Measurements from ENCODE around the gene SRP68.

- no peak for TF ChIP-seq CTCF (conservative IDR thresholded peaks at IDR 0.05 in 1 of 2, IDR thresholded peaks at IDR 0.05 in 1 of 2; ENCODE audit: low read depth in 1 of 2, low read length in 2 of 2)
- TF ChIP-seq EZH2 (IDR thresholded peaks at IDR 0.05; ENCODE audit: low read length, missing control alignments): no peak
Measured at GRCh38 chr17:76007131-76007849, 65.0 kb downstream of the SRP68 start.
